HG03342 (cell line): Measurements from ENCODE around the gene MACROD1.
"Not testable (repeated sequence)": the region's sequence is repeated elsewhere in the genome, so short reads cannot be mapped to it uniquely, and the experiment has no call there.

Experiments
- ATAC-seq: cut with Tn5 transposase; IDR thresholded peaks from one replicate; pipeline ENCODE4 v1.9.1; 2021; ENCODE audit warnings: mild to moderate bottlenecking, moderate library complexity; ENCODE audit not compliant: unreplicated experiment

MACROD1 gene

DNA sequence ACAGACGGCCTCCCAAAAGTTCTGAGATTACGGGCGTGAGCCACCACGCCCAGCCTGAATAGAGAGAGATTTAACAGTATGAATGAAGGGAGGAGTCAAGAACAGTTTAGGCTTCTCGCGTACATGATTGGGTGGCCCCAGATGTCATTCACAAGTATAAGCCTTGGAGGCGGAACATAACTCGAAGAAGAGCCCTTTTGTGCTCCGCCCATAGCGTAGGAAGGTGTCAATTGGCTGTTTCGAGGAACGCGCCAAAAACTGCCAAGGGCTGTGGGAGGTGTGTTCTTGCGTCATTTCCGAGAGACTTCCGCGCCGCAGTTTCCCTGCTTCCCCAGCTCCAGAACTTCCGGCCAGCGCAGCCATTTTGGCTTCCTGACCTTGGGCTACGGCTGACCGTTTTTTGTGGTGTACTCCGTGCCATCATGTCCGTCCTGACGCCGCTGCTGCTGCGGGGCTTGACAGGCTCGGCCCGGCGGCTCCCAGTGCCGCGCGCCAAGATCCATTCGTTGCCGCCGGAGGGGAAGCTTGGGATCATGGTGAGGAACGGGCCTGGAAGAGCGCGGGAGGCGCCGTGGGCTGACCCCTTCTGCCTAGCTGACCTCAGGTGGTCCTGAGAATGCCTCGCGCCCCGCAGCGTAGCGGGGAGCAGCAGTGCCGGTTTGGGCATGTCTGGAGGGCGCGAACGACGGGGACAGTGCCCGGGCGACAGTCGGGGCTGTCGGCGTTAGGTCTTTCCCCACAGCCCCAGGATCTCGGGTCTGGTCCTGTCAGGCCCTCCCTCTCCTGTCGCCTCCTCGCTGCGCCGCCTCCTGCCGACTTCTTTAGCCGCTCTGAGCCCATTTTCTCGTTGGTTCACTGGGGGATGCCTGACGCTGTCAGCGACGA is 191.4 kb downstream of the MACROD1 start, which contains the start of gene COX8A:
COX8A (plus strand) TSS at position 362 of the 885 bp plus-strand sequence; CDS start at position 423, 61 bp downstream.
- peak; percentile 99 for ATAC-seq

DNA sequence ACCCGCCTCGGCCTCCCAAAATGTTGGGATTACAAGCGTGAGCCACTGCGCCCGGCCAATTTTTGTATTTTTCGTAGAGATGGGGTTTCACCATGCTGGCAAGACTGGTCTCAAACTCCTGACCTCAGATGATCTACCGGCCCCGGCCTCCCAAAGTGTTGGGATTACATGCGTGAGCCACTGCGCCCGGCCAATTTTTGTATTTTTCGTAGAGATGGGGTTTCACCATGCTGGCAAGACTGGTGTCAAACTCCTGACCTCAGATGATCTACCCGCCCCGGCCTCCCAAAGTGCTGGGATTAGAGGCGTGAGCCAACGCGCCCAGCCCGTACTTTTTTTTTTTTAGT is 192.0 kb downstream of the MACROD1 start:
- not testable (repeated sequence) for ATAC-seq

DNA sequence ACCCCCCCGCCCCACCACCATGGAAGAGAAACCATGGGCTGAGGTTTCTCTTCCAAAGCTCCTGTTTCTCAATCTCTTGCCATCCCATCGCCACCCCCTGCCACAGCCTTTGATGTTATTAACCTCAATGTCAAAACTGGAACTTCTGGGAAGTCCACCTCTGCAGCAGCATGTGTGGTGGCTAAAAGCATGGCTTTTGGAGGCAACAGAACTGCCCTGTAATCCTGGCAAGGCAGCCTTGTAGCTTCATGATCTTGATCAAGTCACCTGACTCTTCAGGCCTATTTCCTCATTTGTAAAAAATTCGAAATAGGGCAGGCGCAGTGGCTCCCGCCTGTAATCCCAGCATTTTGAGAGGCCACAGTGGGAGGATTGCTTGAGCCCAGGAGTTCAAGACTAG is 195.0 kb downstream of the MACROD1 start:
- no peak for ATAC-seq

DNA sequence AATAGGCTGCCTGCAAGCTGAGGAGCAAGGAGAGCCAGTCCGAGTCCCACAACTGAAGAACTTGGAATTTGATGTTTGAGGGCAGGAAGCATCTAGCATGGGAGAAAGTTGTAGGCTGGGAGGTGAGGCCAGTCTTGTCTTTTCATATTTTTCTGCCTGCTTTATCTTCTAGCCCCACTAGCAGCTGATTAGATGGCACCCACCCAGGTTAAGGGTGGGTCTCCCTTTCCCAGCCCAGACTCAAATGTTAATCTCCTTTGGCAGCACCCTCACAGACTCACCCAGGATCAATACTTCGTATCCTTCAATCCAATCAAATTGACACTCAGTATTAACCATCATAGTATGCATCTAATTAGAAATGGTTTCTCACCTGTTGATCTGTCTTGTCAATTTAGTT is 196.5 kb downstream of the MACROD1 start:
- ATAC-seq = no peak

DNA sequence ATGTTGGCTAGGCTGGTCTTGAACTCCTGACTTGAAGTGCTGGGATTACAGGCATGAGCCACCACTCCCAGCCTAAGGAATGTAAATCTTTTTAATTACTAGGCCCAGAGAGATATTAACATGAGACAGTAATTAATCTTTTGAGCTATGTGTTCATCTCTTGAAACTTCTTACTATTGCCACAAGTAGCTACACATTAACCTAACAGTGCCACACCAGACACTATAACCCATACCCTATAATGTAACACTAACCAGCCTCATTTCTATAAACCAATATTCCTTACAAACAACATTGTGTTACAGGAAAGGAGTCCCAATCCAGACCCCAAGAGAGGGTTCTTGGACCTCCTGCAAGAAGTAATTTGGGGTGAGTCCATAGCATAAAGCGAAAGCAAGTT is 199.5 kb downstream of the MACROD1 start:
- no peak for ATAC-seq

DNA sequence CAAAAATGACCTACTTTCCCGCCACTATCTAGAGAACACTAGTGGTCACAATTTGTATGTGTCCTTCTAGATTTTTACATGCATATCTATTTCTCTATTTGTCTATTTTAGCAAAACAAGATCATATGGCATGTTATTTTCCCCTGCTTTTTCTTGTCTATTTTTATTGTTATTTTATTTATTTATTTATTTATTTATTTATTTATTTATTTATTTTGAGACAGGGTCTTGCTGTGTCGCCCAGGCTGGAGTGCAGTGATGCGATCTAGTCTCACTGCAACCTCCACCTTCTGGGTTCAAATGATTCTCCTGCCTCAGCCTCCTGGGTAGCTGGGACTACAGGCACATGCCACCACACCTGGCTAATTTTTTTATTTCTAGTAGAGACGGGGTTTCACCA is 202.0 kb downstream of the MACROD1 start:
- ATAC-seq = not testable (repeated sequence)

DNA sequence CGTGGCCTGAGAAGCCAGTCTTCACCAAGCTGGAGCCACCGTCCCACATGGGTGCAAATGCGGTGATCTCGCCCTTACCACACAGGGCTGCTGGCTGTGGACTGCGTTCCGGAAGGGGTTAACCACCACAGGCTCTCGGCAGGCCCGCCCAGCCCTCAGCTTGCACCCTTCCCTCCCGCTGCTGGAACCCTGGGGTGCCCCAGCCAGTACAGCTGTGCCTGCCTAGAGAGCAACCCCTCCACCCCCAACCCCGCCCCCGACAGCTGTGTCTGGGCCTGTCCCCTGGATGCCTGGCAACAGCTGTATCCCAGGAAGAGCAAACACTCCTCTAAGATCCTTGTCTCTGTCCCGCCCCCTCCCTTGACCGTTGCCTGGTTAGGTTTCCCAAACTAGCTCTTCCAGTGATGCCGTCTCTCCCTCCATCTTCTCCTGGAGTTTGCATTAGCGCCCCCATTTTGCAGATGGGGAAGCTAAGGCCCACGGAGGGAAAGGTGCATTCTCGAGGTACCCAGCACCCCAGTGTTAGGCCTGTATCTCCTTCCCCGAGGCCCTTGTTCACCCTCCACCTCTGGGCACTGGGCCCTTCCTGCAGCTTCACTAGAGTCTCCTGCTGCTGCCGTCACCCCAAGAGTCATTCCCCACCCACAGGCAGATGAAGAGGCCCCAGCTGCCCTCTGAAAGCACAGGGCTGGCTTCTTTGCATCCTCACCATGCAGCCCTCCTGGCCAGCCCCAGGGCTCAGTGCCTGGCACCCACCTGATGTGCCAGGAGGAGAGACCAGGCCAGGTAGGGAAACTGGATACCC is 204.1 kb downstream of the MACROD1 start:
- ATAC-seq = no peak

DNA sequence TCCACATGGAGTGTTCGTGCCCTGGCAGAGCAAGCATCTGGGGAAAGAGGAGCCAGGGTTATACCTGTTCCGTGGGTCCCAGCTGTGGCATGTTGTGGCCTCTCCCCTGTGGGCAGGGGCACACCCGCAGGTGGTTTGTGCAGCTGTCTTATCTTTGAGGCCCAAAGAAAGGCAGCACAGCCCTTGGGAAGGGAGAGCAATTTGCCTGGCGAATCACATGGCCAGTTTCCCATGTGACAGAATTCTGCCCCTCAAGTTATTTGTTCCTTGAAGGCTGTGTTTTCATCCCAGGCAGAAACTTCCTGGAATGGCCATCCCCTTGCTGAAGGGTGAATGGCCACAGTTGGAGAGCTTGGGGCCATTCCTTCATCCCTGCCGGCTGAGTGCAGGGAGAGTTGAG is 207.9 kb downstream of the MACROD1 start:
- no peak for ATAC-seq

DNA sequence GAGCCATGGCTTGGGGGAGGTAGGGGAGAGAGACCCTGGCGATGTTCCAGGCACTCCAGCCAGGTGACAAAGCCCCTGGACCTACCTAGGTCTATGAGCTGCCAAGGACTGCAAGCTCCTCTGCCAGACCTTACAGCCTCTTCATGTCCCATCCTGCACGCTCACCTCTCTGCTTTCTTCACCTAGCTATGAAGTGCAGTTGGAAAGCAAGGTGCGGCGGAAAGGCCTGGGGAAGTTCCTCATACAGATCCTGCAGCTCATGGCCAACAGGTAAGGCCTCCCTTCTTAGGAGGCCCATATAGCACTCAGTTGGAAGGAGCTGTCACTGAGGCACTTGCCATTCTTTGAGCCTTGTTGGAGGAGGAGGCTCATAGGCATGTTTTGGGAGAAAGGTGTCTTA is 213.3 kb downstream of the MACROD1 start:
- no peak for ATAC-seq

DNA sequence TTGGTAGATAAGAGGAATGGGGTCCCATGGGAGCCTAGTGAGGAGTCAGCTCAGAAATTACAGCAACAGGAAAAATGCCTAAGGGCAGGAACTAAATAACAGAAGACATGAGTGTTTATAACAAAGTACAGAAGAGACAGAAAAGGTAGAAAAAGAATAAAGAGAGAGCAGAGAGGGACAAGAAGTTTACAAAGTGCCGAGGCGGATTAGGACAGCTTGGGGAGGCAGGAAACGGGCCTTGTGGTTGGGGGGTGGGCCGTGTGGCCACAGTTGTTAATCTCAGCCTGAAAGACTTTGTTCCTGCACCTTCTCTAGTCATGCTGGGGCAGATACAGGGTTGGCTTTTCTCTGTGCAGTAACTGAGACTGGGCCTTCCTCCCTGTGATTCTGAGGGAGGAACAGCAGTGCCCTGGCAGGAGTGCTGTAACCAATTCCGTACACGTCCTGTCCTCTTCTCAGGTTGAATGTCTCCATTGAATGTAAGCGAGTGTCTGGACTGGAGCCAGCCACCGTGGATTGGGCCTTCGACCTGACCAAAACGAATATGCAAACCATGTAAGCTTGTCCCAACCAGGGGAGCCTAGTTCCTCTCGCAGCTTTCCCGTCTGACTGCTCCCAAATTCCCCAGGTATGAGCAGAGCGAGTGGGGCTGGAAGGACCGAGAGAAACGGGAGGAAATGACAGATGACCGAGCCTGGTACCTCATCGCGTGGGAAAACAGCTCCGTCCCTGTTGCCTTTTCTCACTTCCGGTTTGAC is 214.0 kb downstream of the MACROD1 start:
- ATAC-seq = no peak
